Smooth muscle cell (in vitro differentiated cells): Measurements from ENCODE around the gene RASSF7. TPM values are rescaled to one million over a fixed set of nuclear protein-coding genes. Genes with fewer than 3 reads are reported as not detected.

Experiments
- DNase-seq: peaks from one replicate; lab custom pipeline; 2025; ENCODE audit not compliant: unreplicated experiment; lab: John Stamatoyannopoulos, UW
- H2AFZ ChIP-seq: fragments of 200-600 bp; sonication (generic); 2 replicates; pipeline ENCODE4 v1.6.0; 2016; ENCODE audit warnings: antibody characterized with exemption, low read depth, mild to moderate bottlenecking
- H3F3A ChIP-seq: fragments of 200-600 bp; sonication (generic); 2 replicates; pipeline ENCODE4 v1.6.0; 2017; ENCODE audit warnings: antibody characterized with exemption, low read depth
- H3K27ac ChIP-seq: fragments of 200-600 bp; sonication (generic); 2 replicates; pipeline ENCODE4 v1.5.1; 2016; ENCODE audit warnings: low read depth, mild to moderate bottlenecking
- H3K27me3 ChIP-seq: fragments of 200-600 bp; sonication (generic); 2 replicates; pipeline ENCODE4 v1.6.1; 2016; ENCODE audit warnings: low read depth, mild to moderate bottlenecking
- H3K36me3 ChIP-seq: fragments of 200-600 bp; sonication (generic); 2 replicates; pipeline ENCODE4 v1.5.1; 2016; ENCODE audit warnings: low read depth
- H3K4me1 ChIP-seq: fragments of 200-600 bp; sonication (generic); 2 replicates; pipeline ENCODE4 v1.5.1; 2016; ENCODE audit warnings: low read depth
- H3K4me2 ChIP-seq: fragments of 200-600 bp; sonication (generic); 2 replicates; pipeline ENCODE4 v1.6.0; 2016; ENCODE audit warnings: mild to moderate bottlenecking
- H3K4me3 ChIP-seq: fragments of 200-600 bp; sonication (generic); 2 replicates; pipeline ENCODE4 v1.5.1; 2016; ENCODE audit warnings: mild to moderate bottlenecking
- H3K79me2 ChIP-seq: fragments of 200-600 bp; sonication (generic); 2 replicates; pipeline ENCODE4 v1.6.0; 2016; ENCODE audit warnings: low read depth, mild to moderate bottlenecking
- H3K9ac ChIP-seq: fragments of 200-600 bp; sonication (generic); 2 replicates; pipeline ENCODE4 v1.6.0; 2016; ENCODE audit warnings: low read depth
- H3K9me3 ChIP-seq: fragments of 200-600 bp; sonication (generic); replicated peaks from 2 replicates; pipeline ENCODE4 v1.5.1; 2016; ENCODE audit warnings: low read depth
- H4K20me1 ChIP-seq: fragments of 200-600 bp; sonication (generic); 2 replicates; pipeline ENCODE4 v1.6.0; 2016; ENCODE audit warnings: low read depth
- CTCF ChIP-seq: fragments of 200-600 bp; sonication (generic); IDR thresholded peaks from 2 replicates; pipeline ENCODE4 v1.5.1; 2017; ENCODE audit warnings: borderline replicate concordance, mild to moderate bottlenecking, antibody characterized with exemption; ENCODE audit not compliant: insufficient read depth, poor library complexity, severe bottlenecking
- WGBS: methylation state at CpG from one replicate; pipeline ENCODE4 v1.1.7; 2016; ENCODE audit warnings: low lambda C conversion rate; 5-methylcytosine and 5-hydroxymethylcytosine counted together
- polyA plus RNA-seq: library from polyadenylated mRNA; unstranded; fragments of >200 nt; fragmentation: Nextera tagmentation; extraction: Ambion mirVana; gene quantifications from 2 replicates; pipeline ENCODE4 v1.2.1, GENCODE V29; 2016
- total RNA-seq: library from RNA; depleted of rRNA; stranded (reverse); fragments of >200 nt; gene quantifications from 2 replicates; pipeline ENCODE4 v1.2.3, GENCODE V29; 2014

Gene RASSF7
- total and polyA plus RNA-seq, 2 experiments from 2014 or later: 18.6 to 20.4 TPM

GRCh38 chr11:556662-557256, 4.0 kb upstream of the RASSF7 start:
- Histone ChIP-seq H3K27ac (no peak overlapping the region), H3K4me3 (no peak overlapping the region), H3K9me3 (no peaks in the 10 kb centered on the region), H3F3A (no peaks in the 10 kb centered on the region), H3K9ac (no peak overlapping the region), H3K27me3 (peaks cover 58% of the 10 kb centered on the region), H3K4me1 (peaks cover 8% of the 10 kb centered on the region), H4K20me1 (peaks cover 3% of the 10 kb centered on the region), H3K79me2 (no peaks in the 10 kb centered on the region), H3K36me3 (no peaks in the 10 kb centered on the region), H2AFZ (no peak overlapping the region), H3K4me2 (no peak overlapping the region)
- no peak for DNase-seq
- 85% methylated on average over 17 of the region's 22 CpGs for WGBS
- no peak for TF ChIP-seq CTCF

DNA sequence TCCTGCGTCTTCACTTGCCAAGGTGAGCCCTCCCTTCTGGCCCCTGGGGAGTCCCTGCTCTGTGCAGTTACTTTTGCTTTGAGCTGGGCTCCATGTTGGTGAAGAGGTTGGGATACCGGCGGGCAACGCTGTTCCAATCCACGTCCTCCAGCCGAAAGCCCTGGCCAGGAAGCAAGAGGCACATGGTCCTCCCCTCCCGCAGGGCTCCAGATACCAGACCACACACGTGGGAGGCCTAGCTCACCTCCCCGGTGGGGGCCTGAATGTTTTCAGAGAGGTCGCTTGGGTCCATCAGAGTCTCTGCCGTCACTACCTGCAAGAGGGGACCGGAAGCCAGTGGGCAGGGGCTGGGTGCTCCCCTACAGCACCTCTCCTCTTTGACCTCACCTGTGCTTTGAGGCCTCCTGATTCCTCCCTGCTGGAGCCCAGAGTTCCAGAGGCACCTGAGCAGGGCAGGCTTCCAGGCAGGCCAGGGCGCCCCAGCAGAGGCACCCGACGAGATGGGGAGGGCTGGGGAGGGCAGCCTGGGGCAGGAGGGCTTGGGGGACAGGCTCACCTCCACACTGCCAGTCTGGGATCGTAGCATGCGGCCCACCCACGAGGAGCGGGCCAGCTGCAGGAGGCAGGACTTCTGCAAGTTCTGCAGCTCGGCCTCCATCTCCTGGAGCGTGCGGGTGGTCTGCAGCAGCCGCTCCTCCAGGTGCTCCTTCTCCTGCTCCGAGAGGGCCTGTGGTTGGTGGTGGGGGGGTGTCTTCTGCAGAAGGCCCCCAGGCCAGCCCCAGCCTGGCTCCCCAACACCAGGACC, 3.2 kb upstream of the RASSF7 start:
- WGBS: 88% methylated on average over 21 of the region's 24 CpGs
- Histone ChIP-seq H3K9ac (no peak overlapping the region), H3K9me3 (no peaks in the 10 kb centered on the region), H3K27me3 (peaks cover 58% of the 10 kb centered on the region), H4K20me1 (peaks cover 10% of the 10 kb centered on the region), H3K36me3 (no peaks in the 10 kb centered on the region), H2AFZ (no peak overlapping the region), H3F3A (no peaks in the 10 kb centered on the region), H3K4me3 (no peak overlapping the region), H3K4me2 (no peak overlapping the region), H3K4me1 (peaks cover 8% of the 10 kb centered on the region), H3K79me2 (no peaks in the 10 kb centered on the region), H3K27ac (no peak overlapping the region)
- no peak for DNase-seq
- no peak for TF ChIP-seq CTCF

- peaks cover 8% of the 10 kb centered on the region for H3K4me1 ChIP-seq
- H3K4me3 ChIP-seq: no peak overlapping the region
- H3K4me2 ChIP-seq: no peak overlapping the region
- H3F3A ChIP-seq: no peaks in the 10 kb centered on the region
- peaks cover 54% of the 10 kb centered on the region for H3K27me3 ChIP-seq
- WGBS: 90% methylated on average over 13 of the region's 20 CpGs
- no peaks in the 10 kb centered on the region for H3K9me3 ChIP-seq
- DNase-seq: no peak
- peaks cover 20% of the 10 kb centered on the region for H4K20me1 ChIP-seq
- no peaks in the 10 kb centered on the region for H3K36me3 ChIP-seq
- H3K9ac ChIP-seq: no peak overlapping the region
- H3K79me2 ChIP-seq: no peaks in the 10 kb centered on the region
- H2AFZ ChIP-seq: no peak overlapping the region
- no peak overlapping the region for H3K27ac ChIP-seq
- TF ChIP-seq CTCF: no peak
Measured at GRCh38 chr11:558503-558902, 2.3 kb upstream of the RASSF7 start.
